HEK293 (cell line): ENCODE results near the gene QPCTL.
A peak's percentile ranks its signal among the peaks of the same experiment; 100 is the strongest.

Source experiments
- CTCF ChIA-PET: fragments of 350-600 bp; formaldehyde crosslinking; extraction: SDS; loops from one replicate; lab custom pipeline; 2021; ENCODE audit warnings: antibody characterized with exemption; lab: Yijun Ruan, JAX
- POLR2A ChIA-PET: fragments of 300-600 bp; formaldehyde crosslinking; extraction: SDS; loops from one replicate; lab custom pipeline; 2020; ENCODE audit warnings: antibody characterized with exemption, inconsistent platforms; lab: Yijun Ruan, JAX
- H3K27ac ChIP-seq: fragments of 200-500 bp; sonication (Bioruptor generic); 2 replicates; pipeline ENCODE4 v1.5.1; 2014; ENCODE audit warnings: low read depth, low read length, control low read depth, inconsistent platforms; ENCODE audit errors: extremely low read depth
- H3K36me3 ChIP-seq, 2 experiments: fragments of 200-500 bp in 1 of 2; sonication (Bioruptor generic) in 1 of 2; 1 replicate in 1 of 2; 2 replicates in 1 of 2; pipeline ENCODE4 v1.5.1; 2014 to 2017; ENCODE audit warnings: inconsistent platforms in 2 of 2, low read length in 2 of 2; ENCODE audit not compliant: control insufficient read depth in 2 of 2, insufficient read depth in 1 of 2
- H3K4me1 ChIP-seq: fragments of 200-500 bp; sonication (Bioruptor generic); 2 replicates; pipeline ENCODE4 v1.5.1; 2014; ENCODE audit warnings: mild to moderate bottlenecking, low read length, inconsistent platforms; ENCODE audit not compliant: control insufficient read depth, insufficient read depth
- H3K4me3 ChIP-seq: 2 replicates; pipeline ENCODE4 v1.5.1; 2011; ENCODE audit warnings: low read depth, mild to moderate bottlenecking, control low read depth, low read length, moderate library complexity
- H3K9me3 ChIP-seq: fragments of 200-500 bp; sonication (Bioruptor generic); 2 replicates; pipeline ENCODE4 v1.5.1; 2014; ENCODE audit warnings: low read depth, low read length, inconsistent platforms; ENCODE audit not compliant: control insufficient read depth, insufficient read depth
- GFI1B ChIP-seq: fragments of 450-650 bp; formaldehyde crosslinking; IDR thresholded peaks from 2 replicates; pipeline ENCODE4 v1.5.1; 2016; ENCODE audit warnings: missing biosample characterization, missing genetic modification characterization
- KLF16 ChIP-seq: fragments of 450-650 bp; formaldehyde crosslinking; IDR thresholded peaks from 2 replicates; pipeline ENCODE4 v1.5.1; 2017; ENCODE audit warnings: missing biosample characterization, missing genetic modification characterization
- PBX3 ChIP-seq: sonication (generic); formaldehyde crosslinking; IDR thresholded peaks from 2 replicates; pipeline ENCODE4 v1.8.1; 2022; ENCODE audit warnings: mild to moderate bottlenecking, moderate library complexity, missing genetic modification reagents
- PRDM10 ChIP-seq: fragments of 450-650 bp; formaldehyde crosslinking; IDR thresholded peaks from 2 replicates; pipeline ENCODE4 v1.5.1; 2016; ENCODE audit warnings: missing biosample characterization, missing genetic modification characterization
- ZBTB48 ChIP-seq: fragments of 450-650 bp; formaldehyde crosslinking; IDR thresholded peaks from 2 replicates; pipeline ENCODE4 v1.5.1; 2016; ENCODE audit warnings: missing biosample characterization, missing genetic modification characterization
- ZIC2 ChIP-seq: fragments of 450-650 bp; formaldehyde crosslinking; IDR thresholded peaks from 2 replicates; pipeline ENCODE4 v1.5.1; 2016; ENCODE audit warnings: missing biosample characterization, missing genetic modification characterization
- ZNF157 ChIP-seq: fragments of 450-650 bp; formaldehyde crosslinking; IDR thresholded peaks from 2 replicates; pipeline ENCODE4 v1.5.1; 2016; ENCODE audit warnings: missing biosample characterization, missing genetic modification characterization
- ZNF202 ChIP-seq: fragments of 450-650 bp; formaldehyde crosslinking; IDR thresholded peaks from 2 replicates; pipeline ENCODE4 v1.5.1; 2016; ENCODE audit warnings: missing biosample characterization, missing genetic modification characterization, borderline replicate concordance
- ZNF248 ChIP-seq: fragments of 450-650 bp; formaldehyde crosslinking; IDR thresholded peaks from 2 replicates; pipeline ENCODE4 v1.5.1; 2017; ENCODE audit warnings: missing biosample characterization, missing genetic modification characterization
- ZNF335 ChIP-seq: fragments of 450-650 bp; formaldehyde crosslinking; conservative IDR thresholded peaks from 2 replicates; pipeline ENCODE4 v1.5.1; 2016; ENCODE audit warnings: missing biosample characterization, missing genetic modification characterization
- ZNF362 ChIP-seq: fragments of 450-650 bp; formaldehyde crosslinking; IDR thresholded peaks from 2 replicates; pipeline ENCODE4 v1.5.1; 2016; ENCODE audit warnings: missing biosample characterization, missing genetic modification characterization
- ZNF366 ChIP-seq: fragments of 450-650 bp; formaldehyde crosslinking; conservative IDR thresholded peaks from 2 replicates; pipeline ENCODE4 v1.5.1; 2016; ENCODE audit warnings: missing biosample characterization, missing genetic modification characterization
- ZNF664 ChIP-seq: fragments of 450-650 bp; formaldehyde crosslinking; IDR thresholded peaks from 2 replicates; pipeline ENCODE4 v1.5.1; 2016; ENCODE audit warnings: missing biosample characterization, missing genetic modification characterization
- ZNF692 ChIP-seq: fragments of 450-650 bp; formaldehyde crosslinking; IDR thresholded peaks from 2 replicates; pipeline ENCODE4 v1.5.1; 2016; ENCODE audit warnings: missing biosample characterization, missing genetic modification characterization
- ZNF747 ChIP-seq: fragments of 450-650 bp; formaldehyde crosslinking; IDR thresholded peaks from 2 replicates; pipeline ENCODE4 v1.5.1; 2016; ENCODE audit warnings: missing biosample characterization, missing genetic modification characterization
- ZNF76 ChIP-seq: fragments of 450-650 bp; formaldehyde crosslinking; IDR thresholded peaks from 2 replicates; pipeline ENCODE4; 2016; ENCODE audit warnings: low read depth, missing biosample characterization, missing genetic modification characterization, borderline replicate concordance
- ZSCAN23 ChIP-seq: fragments of 450-650 bp; formaldehyde crosslinking; IDR thresholded peaks from 2 replicates; pipeline ENCODE4 v1.5.1; 2016; ENCODE audit warnings: missing biosample characterization, missing genetic modification characterization
- TF ChIP-seq, protein P1 (sequence below): fragments of 450-650 bp; formaldehyde crosslinking; IDR thresholded peaks from 2 replicates; pipeline ENCODE4 v1.5.1; 2016; ENCODE audit warnings: missing biosample characterization, missing genetic modification characterization
- TF ChIP-seq, protein P2 (sequence below): fragments of 450-650 bp; formaldehyde crosslinking; IDR thresholded peaks from 2 replicates; pipeline ENCODE4 v1.5.1; 2016; ENCODE audit warnings: missing biosample characterization, missing genetic modification characterization

The QPCTL gene

DNA sequence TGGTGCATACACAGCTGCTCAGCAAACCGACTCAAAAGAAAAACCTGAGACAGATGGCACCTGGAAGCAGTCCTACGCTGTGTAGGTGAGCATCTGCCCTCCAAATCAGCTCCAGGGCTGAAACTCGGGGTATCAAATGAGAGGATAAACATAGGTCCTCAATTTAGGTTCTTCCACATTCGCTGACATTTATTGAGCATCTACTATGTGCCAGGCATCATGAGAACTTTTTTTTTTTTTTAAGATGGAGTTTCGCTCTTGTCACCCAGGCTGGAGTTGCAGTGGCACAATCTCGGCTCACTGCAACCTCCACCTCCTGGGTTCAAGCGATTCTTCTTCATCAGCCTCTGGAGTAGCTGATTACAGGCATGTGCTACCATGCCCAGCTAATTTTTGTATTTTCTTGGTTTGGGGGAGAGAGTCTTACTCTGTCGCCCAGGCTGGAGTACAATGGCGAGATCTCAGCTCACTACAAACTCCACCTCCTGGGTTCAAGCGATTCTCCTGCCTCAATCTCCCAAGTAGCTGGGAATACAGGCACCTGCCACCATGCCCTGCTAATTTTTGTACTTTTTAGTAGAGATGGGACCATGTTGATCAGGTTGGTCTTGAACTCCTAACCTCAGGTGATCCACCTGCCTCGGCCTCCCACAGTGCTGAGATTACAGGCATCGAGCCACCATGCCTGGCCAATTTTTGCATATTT lies 13.4 kb downstream of the QPCTL start:
- POLR2A ChIA-PET, result interaction anchor here (0.6 to 3.5 kb wide), 4 partner anchors 12 to 279 kb away, joined by 3 to 18 read pairs (median 3); partner anchors contain the start of gene SIX5
- H3K4me3 ChIP-seq, result no peak overlapping the region
- no peak overlapping the region for H3K27ac ChIP-seq
- H3K9me3 ChIP-seq, result no peaks in the 10 kb centered on the region
- peaks cover 22 to 30% of the 10 kb centered on the region in 2 experiments; a peak in 2 of 3 replicates for H3K36me3 ChIP-seq
- CTCF ChIA-PET, result interaction anchor here (0.7 to 8.2 kb wide), 2 partner anchors 13 to 1249 kb away, joined by 3 to 65 read pairs; partner anchors contain the start of genes QPCTL and SNRPD2
- TF ChIP-seq ZNF202 (tag by site-specific recombination), result no peak
- TF ChIP-seq ZNF747 (tag by site-specific recombination), result no peak
- no peak for TF ChIP-seq ZNF335 (tag by site-specific recombination)
- peak; percentile 98 for TF ChIP-seq ZNF664 (tag by site-specific recombination)
- TF ChIP-seq, all 188 proteins: peak for 1
- H3K4me1 ChIP-seq, result no peaks in the 10 kb centered on the region

DNA sequence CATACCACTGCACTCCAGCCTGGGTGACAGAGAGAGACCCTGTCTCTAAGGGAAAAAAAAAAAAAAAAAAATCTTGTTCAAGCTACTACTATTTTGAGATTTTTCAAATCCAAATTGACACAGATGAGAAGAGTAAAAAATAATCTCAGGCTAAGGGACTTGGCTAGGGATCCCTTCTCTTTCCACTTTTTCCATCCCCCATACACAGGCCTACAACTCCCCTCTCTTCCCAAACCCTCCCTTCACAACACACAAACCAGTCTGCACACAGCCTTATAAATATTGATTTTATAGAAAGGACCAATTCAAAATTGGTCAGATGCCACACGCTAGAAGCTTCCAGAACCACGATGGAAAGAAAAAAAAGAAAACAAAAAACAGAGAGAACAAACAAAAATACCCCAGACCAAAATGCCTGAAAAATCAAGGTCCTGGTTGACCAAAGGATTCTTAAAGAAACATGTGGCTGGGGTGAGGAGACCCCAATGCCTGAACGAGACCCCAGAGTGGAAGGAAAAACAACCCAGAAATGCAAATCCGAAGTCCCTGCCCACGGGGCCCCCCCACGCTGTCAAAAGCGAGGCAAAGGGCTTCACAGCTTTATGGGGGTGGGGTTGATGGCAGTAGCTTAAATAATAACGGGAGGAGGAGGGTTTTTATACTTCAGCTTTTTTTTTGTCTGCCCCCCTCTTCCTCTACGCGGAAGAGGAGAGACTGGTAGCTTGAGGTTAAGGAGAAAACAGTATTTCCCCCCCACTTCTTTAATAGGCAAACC lies 18.1 kb downstream of the QPCTL start:
- TF ChIP-seq ZNF157 (no peak), ZNF366 (tag by site-specific recombination) (peak; percentile 22; the same call in 1 of the 2 replicates), KLF16 (tag by site-specific recombination) (no peak), PBX3 (CRISPR knock-in tag) (no peak), GFI1B (tag by site-specific recombination) (no peak), ZSCAN23 (tag by site-specific recombination) (no peak), ZIC2 (tag by site-specific recombination) (no peak), ZNF362 (tag by site-specific recombination) (0 out of 2 replicates have a peak, but pooled peaks have one; percentile 6), PRDM10 (tag by site-specific recombination) (peak; percentile 81), ZBTB48 (tag by site-specific recombination) (peak; percentile 46; the same call in 1 of the 2 replicates), ZNF248 (tag by site-specific recombination) (no peak), ZNF692 (tag by site-specific recombination) (no peak), ZNF76 (tag by site-specific recombination) (no peak)
- TF ChIP-seq, protein P1, sequence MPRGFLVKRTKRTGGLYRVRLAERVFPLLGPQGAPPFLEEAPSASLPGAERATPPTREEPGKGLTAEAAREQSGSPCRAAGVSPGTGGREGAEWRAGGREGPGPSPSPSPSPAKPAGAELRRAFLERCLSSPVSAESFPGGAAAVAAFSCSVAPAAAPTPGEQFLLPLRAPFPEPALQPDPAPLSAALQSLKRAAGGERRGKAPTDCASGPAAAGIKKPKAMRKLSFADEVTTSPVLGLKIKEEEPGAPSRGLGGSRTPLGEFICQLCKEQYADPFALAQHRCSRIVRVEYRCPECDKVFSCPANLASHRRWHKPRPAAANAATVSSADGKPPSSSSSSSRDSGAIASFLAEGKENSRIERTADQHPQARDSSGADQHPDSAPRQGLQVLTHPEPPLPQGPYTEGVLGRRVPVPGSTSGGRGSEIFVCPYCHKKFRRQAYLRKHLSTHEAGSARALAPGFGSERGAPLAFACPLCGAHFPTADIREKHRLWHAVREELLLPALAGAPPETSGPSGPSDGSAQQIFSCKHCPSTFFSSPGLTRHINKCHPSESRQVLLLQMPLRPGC, result no peak
- TF ChIP-seq, protein P2, sequence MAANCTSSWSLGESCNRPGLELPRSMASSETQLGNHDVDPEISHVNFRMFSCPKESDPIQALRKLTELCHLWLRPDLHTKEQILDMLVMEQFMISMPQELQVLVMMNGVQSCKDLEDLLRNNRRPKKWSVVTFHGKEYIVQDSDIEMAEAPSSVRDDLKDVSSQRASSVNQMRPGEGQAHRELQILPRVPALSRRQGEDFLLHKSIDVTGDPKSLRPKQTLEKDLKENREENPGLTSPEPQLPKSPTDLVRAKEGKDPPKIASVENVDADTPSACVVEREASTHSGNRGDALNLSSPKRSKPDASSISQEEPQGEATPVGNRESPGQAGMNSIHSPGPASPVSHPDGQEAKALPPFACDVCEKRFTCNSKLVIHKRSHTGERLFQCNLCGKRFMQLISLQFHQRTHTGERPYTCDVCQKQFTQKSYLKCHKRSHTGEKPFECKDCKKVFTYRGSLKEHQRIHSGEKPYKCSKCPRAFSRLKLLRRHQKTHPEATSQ (tag by site-specific recombination), result no peak
- ChIA-PET POLR2A (interaction anchor here (0.5 to 2.8 kb wide), 3 partner anchors 58 to 73 kb away, joined by 4 to 26 read pairs (median 4); partner anchors contain the start of gene SIX5), CTCF (interaction anchor here (0.7 to 1.8 kb wide), 5 partner anchors 16 to 873 kb away, joined by 3 to 11 read pairs (median 3); partner anchors contain the start of gene QPCTL)
- Histone ChIP-seq H3K9me3 (no peaks in the 10 kb centered on the region), H3K4me3 (no peak overlapping the region), H3K36me3 (peaks cover 6 to 28% of the 10 kb centered on the region in 2 experiments; a peak in 2 of 3 replicates), H3K4me1 (peaks cover 2% of the 10 kb centered on the region; the same call in 1 of the 2 replicates), H3K27ac (peak overlapping the region; percentile 31; the same call in 1 of the 2 replicates)
